ENCODE results near the gene ARID5A.

DNA sequence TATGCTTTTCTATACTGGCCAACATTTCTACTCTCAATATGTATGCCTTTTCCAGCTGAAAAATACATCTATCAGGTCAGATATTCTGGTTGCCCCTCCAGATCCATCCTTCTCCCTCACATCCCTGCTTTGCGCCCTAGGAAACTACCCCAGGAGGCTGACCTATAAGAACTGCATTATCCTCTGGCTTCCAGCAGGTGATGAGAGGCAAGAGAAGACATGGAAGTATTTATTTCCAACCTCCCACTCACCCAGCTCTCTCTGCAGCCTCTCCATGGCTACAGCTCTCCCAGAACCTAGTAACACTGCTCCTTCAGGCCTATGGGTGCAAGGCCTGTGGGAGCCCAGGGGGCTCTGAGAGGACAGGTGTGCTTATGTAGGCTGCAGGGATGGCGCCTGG is 42.9 kb downstream of the ARID5A start:
- TF ChIP-seq YBX1 (IDR thresholded peaks at IDR 0.05) = no peak
- TF ChIP-seq SP2 (IDR thresholded peaks at IDR 0.05; ENCODE audit: extremely low read depth, low read depth, low read length, poor library complexity, severe bottlenecking) = no peak
- no peak for TF ChIP-seq MAX (CRISPR knock-in tag; IDR thresholded peaks at IDR 0.05)
- TF ChIP-seq SRSF3 (IDR thresholded peaks at IDR 0.05; ENCODE audit: insufficient read depth, low read length) = no peak
- no peak for TF ChIP-seq TBP (optimal IDR thresholded peaks at IDR 0.05; ENCODE audit: low read depth, low read length)
- no peak for TF ChIP-seq TAF1 (IDR thresholded peaks at IDR 0.05; ENCODE audit: control insufficient read depth, extremely low read depth, insufficient read depth, low read length, severe bottlenecking)
- TF ChIP-seq CTCF (IDR thresholded peaks at IDR 0.05 in 2 of 3, conservative IDR thresholded peaks at IDR 0.05 in 1 of 3; ENCODE audit: insufficient read depth in 2 of 3, low read depth in 1 of 3, low read length in 3 of 3) = no peak
- TF ChIP-seq POLR2A (conservative IDR thresholded peaks at IDR 0.05) = no peak
- TF ChIP-seq ZNF134 (CRISPR knock-in tag; conservative IDR thresholded peaks at IDR 0.05) = no peak
- no peak for TF ChIP-seq MYNN (IDR thresholded peaks at IDR 0.05)
- no peak for TF ChIP-seq MYNN (CRISPR knock-in tag; IDR thresholded peaks at IDR 0.05)
